ENCODE results near the gene SOCS1. TPM values are rescaled to one million over a fixed set of nuclear protein-coding genes. Genes with fewer than 3 reads are reported as not detected.

The SOCS1 gene
- total RNA-seq, 2 donors from 2014 or later = 3.2 to 3.7 TPM

GRCh38 chr16:11289202-11289601, 33.2 kb upstream of the SOCS1 start:
- Histone ChIP-seq H3K4me3 (no peak overlapping the region), H3K27ac (no peak overlapping the region), H3K4me1 (no peaks in the 10 kb centered on the region), H3K36me3 (no peaks in the 10 kb centered on the region), H3K27me3 (no peaks in the 10 kb centered on the region), H3K9me3 (no peaks in the 10 kb centered on the region), H3K9ac (ENCODE audit: low read depth in 2 of 2, low read length in 2 of 2) (no peak overlapping the region)
- intact Hi-C loops (cut with DNase I) = no loop called here
- TF ChIP-seq CTCF (IDR thresholded peaks at IDR 0.05) = no peak
- no peak for DNase-seq

GRCh38 chr16:11285842-11286241, 29.8 kb upstream of the SOCS1 start:
- Histone ChIP-seq H3K27me3 (no peaks in the 10 kb centered on the region), H3K36me3 (no peaks in the 10 kb centered on the region), H3K4me1 (no peaks in the 10 kb centered on the region), H3K9ac (ENCODE audit: low read depth in 2 of 2, low read length in 2 of 2) (no peak overlapping the region), H3K27ac (no peak overlapping the region), H3K4me3 (no peak overlapping the region), H3K9me3 (no peaks in the 10 kb centered on the region)
- no peak for DNase-seq
- TF ChIP-seq CTCF (IDR thresholded peaks at IDR 0.05) = no peak
- intact Hi-C loops (cut with DNase I) = no loop called here

- H3K4me3 ChIP-seq = no peak overlapping the region
- H3K27me3 ChIP-seq = no peaks in the 10 kb centered on the region
- no peak for TF ChIP-seq CTCF (IDR thresholded peaks at IDR 0.05)
- no peaks in the 10 kb centered on the region for H3K9me3 ChIP-seq
- H3K36me3 ChIP-seq = no peaks in the 10 kb centered on the region
- no peaks in the 10 kb centered on the region for H3K4me1 ChIP-seq
- intact Hi-C loops (cut with DNase I) = no loop called here
- H3K27ac ChIP-seq = no peak overlapping the region
- no peak overlapping the region for H3K9ac ChIP-seq (ENCODE audit: low read depth in 2 of 2, low read length in 2 of 2)
- DNase-seq = no peak
Observed at GRCh38 chr16:11283820-11284248, 27.8 kb upstream of the SOCS1 start.

- no peaks in the 10 kb centered on the region for H3K36me3 ChIP-seq
- no peaks in the 10 kb centered on the region for H3K4me1 ChIP-seq
- no peak for TF ChIP-seq CTCF (IDR thresholded peaks at IDR 0.05)
- intact Hi-C loops (cut with DNase I) = no loop called here
- no peaks in the 10 kb centered on the region for H3K9me3 ChIP-seq
- no peaks in the 10 kb centered on the region for H3K27me3 ChIP-seq
- DNase-seq = no peak
- H3K27ac ChIP-seq = no peak within 1 kb of the TSS
- no peak within 1 kb of the TSS for H3K9ac ChIP-seq (ENCODE audit: low read depth in 2 of 2, low read length in 2 of 2)
- no peak within 1 kb of the TSS for H3K4me3 ChIP-seq
Observed at GRCh38 chr16:11280616-11281522, 24.9 kb upstream of the SOCS1 start, which contains the start of gene PRM1. PRM1 (minus strand) TSS chr16:11281330; CDS start chr16:11281238, 92 bp downstream.

- no peak overlapping the region for H3K9ac ChIP-seq (ENCODE audit: low read depth in 2 of 2, low read length in 2 of 2)
- no peak overlapping the region for H3K4me3 ChIP-seq
- no peak for DNase-seq
- TF ChIP-seq CTCF (IDR thresholded peaks at IDR 0.05) = no peak
- no peaks in the 10 kb centered on the region for H3K4me1 ChIP-seq
- intact Hi-C loops (cut with DNase I) = no loop called here
- H3K36me3 ChIP-seq = no peaks in the 10 kb centered on the region
- H3K9me3 ChIP-seq = no peaks in the 10 kb centered on the region
- no peaks in the 10 kb centered on the region for H3K27me3 ChIP-seq
- H3K27ac ChIP-seq = no peak overlapping the region
Observed at GRCh38 chr16:11278681-11279628, 23.0 kb upstream of the SOCS1 start.

All from colonic mucosa (tissue), 4 donors.